ENCODE results near the gene CENPC. TPM values are rescaled to one million over a fixed set of nuclear protein-coding genes. Genes with fewer than 3 reads are reported as not detected.

The CENPC gene
- total and polyA plus RNA-seq, 2 of the 4 experiments (the other 2 are of a cell fraction) = 4.2 to 6.6 TPM

- Histone ChIP-seq H4K8ac (ENCODE audit: low read depth in 2 of 2, low read length in 2 of 2) (no peak overlapping the region), H4K91ac (ENCODE audit: insufficient read depth, low read depth, low read length) (no peak overlapping the region), H3K36me3 (ENCODE audit: control insufficient read depth, insufficient read depth, low read length) (peaks cover 18% of the 10 kb centered on the region), H3K9me3 (ENCODE audit: control insufficient read depth, insufficient read depth, low read length) (no peaks in the 10 kb centered on the region), H2BK20ac (ENCODE audit: low read depth, low read length) (no peak overlapping the region), H4K5ac (ENCODE audit: low read depth, low read length) (no peak overlapping the region), H2BK15ac (ENCODE audit: low read depth, low read length) (no peak overlapping the region), H3K18ac (ENCODE audit: low read depth, low read length) (no peak overlapping the region), H2BK5ac (ENCODE audit: low read depth, low read length, poor library complexity, severe bottlenecking) (no peak overlapping the region), H3K4ac (ENCODE audit: low read depth, low read length) (no peak overlapping the region), H3K9me1 (ENCODE audit: insufficient read depth, low read length) (no peaks in the 10 kb centered on the region), H4K20me1 (ENCODE audit: insufficient read depth, low read length) (no peaks in the 10 kb centered on the region), H2AK5ac (ENCODE audit: low read depth, low read length) (no peak overlapping the region), H3K56ac (ENCODE audit: extremely low read depth, insufficient read depth, low read length) (no peak overlapping the region), H3K14ac (replicated peaks; ENCODE audit: low read depth, low read length) (no peak overlapping the region), H3K23ac (ENCODE audit: low read depth, low read length) (no peak overlapping the region), H2AK9ac (replicated peaks; ENCODE audit: low read depth, low read length, poor library complexity) (no peak overlapping the region), H2BK120ac (ENCODE audit: low read depth, low read length) (no peak overlapping the region), H3K27ac (ENCODE audit: insufficient read depth, low read length) (no peak overlapping the region), H3K27me3 (ENCODE audit: control insufficient read depth, insufficient read depth, low read length) (no peaks in the 10 kb centered on the region), H3K79me1 (ENCODE audit: low read depth in 1 of 2, low read length in 2 of 2) (peaks cover 3 to 12% of the 10 kb centered on the region in 2 experiments; a peak in 3 of 4 replicates), H3K9ac (ENCODE audit: low read depth, low read length) (no peak overlapping the region), H2AFZ (replicated peaks; ENCODE audit: low read length, poor library complexity) (no peak overlapping the region), H3K4me2 (ENCODE audit: low read depth, low read length) (no peak overlapping the region), H3K4me1 (ENCODE audit: control insufficient read depth, insufficient read depth, low read length) (no peaks in the 10 kb centered on the region), H3K4me3 (ENCODE audit: insufficient read depth, low read depth, low read length) (no peak overlapping the region)
- intact Hi-C loops (cut with micrococcal nuclease) (no loop called here), dilution Hi-C loops (cut with HindIII; ENCODE audit: low sequenced_read_pairs, unreplicated experiment) (no loop called here), in situ Hi-C loops (cut with MboI; ENCODE audit: low sequenced_read_pairs) (no loop called here)
- ATAC-seq (ENCODE audit: low read depth) (no peak), DNase-seq (no peak)
- BruUV-seq (replicated peaks) = no TSS peak
- ChIA-PET CTCF (no interaction called here), POLR2A (ENCODE audit: unreplicated experiment) (no interaction called here)
- TF ChIP-seq RAD21 (IDR thresholded peaks at IDR 0.05; ENCODE audit: low read length) (no peak), SMC3 (IDR thresholded peaks at IDR 0.05; ENCODE audit: low read depth, low read length) (no peak), FOS (IDR thresholded peaks at IDR 0.05; ENCODE audit: low read depth, low read length) (no peak), MAFK (IDR thresholded peaks at IDR 0.05; ENCODE audit: low read depth, low read length) (no peak), POLR2A (IDR thresholded peaks at IDR 0.05; ENCODE audit: low read depth, low read length) (no peak), CTCF (conservative IDR thresholded peaks at IDR 0.05; ENCODE audit: low read depth, low read length) (no peak)
- 0% methylated on average over 1 of the region's 4 CpGs; no CpG with 5 or more reads in 1 of the 2 experiments for WGBS, 2 experiments (ENCODE audit: extremely low coverage in 2 of 2, insufficient read length in 1 of 2)
Measured at GRCh38 chr4:67475155-67475554, 70.1 kb downstream of the CENPC start.
